MM.1S (cell line): Measurements from ENCODE around the gene SHROOM3.

Experiments used
- DNase-seq: peaks from one replicate; pipeline ENCODE4 v3.0.0-alpha.2; 2015
- H2AFZ ChIP-seq: fragments of 300-600 bp; sonication (generic); 2 replicates; pipeline ENCODE4 v1.6.0; 2016; ENCODE audit warnings: antibody characterized with exemption, low read length
- H3F3A ChIP-seq: fragments of 300-600 bp; sonication (generic); 2 replicates; pipeline ENCODE4 v1.6.1; 2016; ENCODE audit warnings: mild to moderate bottlenecking, antibody characterized with exemption, low read length, moderate library complexity, mixed read lengths; ENCODE audit not compliant: insufficient read depth
- H3K27ac ChIP-seq: fragments of 300-600 bp; sonication (generic); 2 replicates; pipeline ENCODE4 v1.5.1; 2016; ENCODE audit warnings: mild to moderate bottlenecking, low read length
- H3K27me3 ChIP-seq: fragments of 300-600 bp; sonication (generic); replicated peaks from 2 replicates; pipeline ENCODE4 v1.6.0; 2016; ENCODE audit warnings: low read length; ENCODE audit not compliant: insufficient read depth
- H3K36me3 ChIP-seq: fragments of 300-600 bp; sonication (generic); replicated peaks from 2 replicates; pipeline ENCODE4 v1.6.1; 2016; ENCODE audit warnings: mild to moderate bottlenecking, low read length, mixed read lengths; ENCODE audit not compliant: insufficient read depth
- H3K4me1 ChIP-seq: fragments of 300-600 bp; sonication (generic); 2 replicates; pipeline ENCODE4 v1.6.1; 2016; ENCODE audit warnings: low read length, mixed read lengths
- H3K4me2 ChIP-seq: fragments of 300-600 bp; sonication (generic); 2 replicates; pipeline ENCODE4 v1.6.0; 2016; ENCODE audit warnings: low read depth, low read length
- H3K4me3 ChIP-seq: fragments of 300-600 bp; sonication (generic); 2 replicates; pipeline ENCODE4 v1.5.1; 2016; ENCODE audit warnings: low read length, mixed read lengths
- H3K79me2 ChIP-seq: fragments of 300-600 bp; sonication (generic); 2 replicates; pipeline ENCODE4 v1.6.1; 2016; ENCODE audit warnings: mixed run types, low read length, mixed read lengths
- H3K9ac ChIP-seq: fragments of 300-600 bp; sonication (generic); 2 replicates; pipeline ENCODE4 v1.6.1; 2016; ENCODE audit warnings: low read length, mixed read lengths
- H3K9me2 ChIP-seq: fragments of 300-600 bp; sonication (generic); replicated peaks from 2 replicates; pipeline ENCODE4 v1.6.1; 2016; ENCODE audit warnings: mild to moderate bottlenecking, low read length, mixed read lengths; ENCODE audit not compliant: insufficient read depth
- H3K9me3 ChIP-seq: fragments of 300-600 bp; sonication (generic); replicated peaks from 2 replicates; pipeline ENCODE4 v1.6.1; 2016; ENCODE audit warnings: mild to moderate bottlenecking, low read length, mixed read lengths; ENCODE audit not compliant: insufficient read depth
- H4K20me1 ChIP-seq: fragments of 300-600 bp; sonication (generic); 2 replicates; pipeline ENCODE4 v1.6.1; 2016; ENCODE audit warnings: mild to moderate bottlenecking, low read length, moderate library complexity, mixed read lengths; ENCODE audit not compliant: insufficient read depth
- CTCF ChIP-seq: fragments of 300-600 bp; sonication (generic); IDR thresholded peaks from 2 replicates; pipeline ENCODE4 v1.5.1; 2016; ENCODE audit warnings: antibody characterized with exemption, low read length, mixed read lengths
- EZH2 ChIP-seq: fragments of 300-600 bp; sonication (generic); optimal IDR thresholded peaks from 2 replicates; pipeline ENCODE3; 2017; ENCODE audit warnings: low read depth, mild to moderate bottlenecking, antibody characterized with exemption, low read length, mixed read lengths
- EZH2phosphoT487 ChIP-seq: fragments of 300-600 bp; sonication (generic); IDR thresholded peaks from 2 replicates; pipeline ENCODE4 v1.6.1; 2018; ENCODE audit warnings: antibody characterized with exemption, low read length

SHROOM3 gene

DNA sequence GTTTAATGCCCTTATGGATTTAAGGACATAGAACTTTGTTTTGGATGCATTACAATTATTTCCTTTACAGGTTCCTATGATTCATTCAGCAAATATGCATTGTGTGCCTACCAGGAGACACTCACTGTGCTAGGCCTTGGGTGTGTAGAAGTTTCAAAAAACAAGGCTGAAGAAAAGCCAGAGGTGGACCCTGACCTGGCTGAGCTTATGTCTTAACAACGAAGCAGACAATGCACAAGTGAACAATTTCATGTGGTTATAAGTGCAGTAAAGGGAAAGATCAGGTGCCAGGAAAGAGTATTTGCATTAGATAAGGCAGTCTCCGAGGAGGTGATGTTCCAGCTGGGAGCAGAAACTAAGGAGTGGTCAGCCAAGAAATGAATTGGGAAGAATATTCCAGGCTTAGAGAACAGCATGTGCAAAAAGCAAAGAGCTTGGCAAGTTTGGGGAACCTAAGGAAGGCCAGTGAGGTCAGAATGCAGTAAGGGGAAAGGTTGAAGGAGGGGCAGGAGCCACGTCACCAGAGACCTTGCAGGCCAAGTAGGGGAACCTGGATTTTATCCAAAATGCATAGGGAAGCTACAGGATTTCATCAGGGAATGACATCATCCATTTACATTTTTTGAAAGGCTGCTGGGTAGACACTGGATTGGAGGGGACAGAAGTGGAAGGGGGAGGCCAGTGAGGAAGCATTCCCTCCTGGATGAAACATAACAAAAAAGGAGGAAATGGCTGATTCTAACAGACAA, 269.3 kb downstream of the SHROOM3 start:
- H3K4me1 ChIP-seq: peaks cover 72% of the 10 kb centered on the region
- no peaks in the 10 kb centered on the region for H4K20me1 ChIP-seq

GRCh38 chr4:76705472-76705871, 270.4 kb downstream of the SHROOM3 start:
- no peak overlapping the region for H3K9ac ChIP-seq
- no peak overlapping the region for H3K4me2 ChIP-seq
- H3K9me3 ChIP-seq: no peaks in the 10 kb centered on the region
- H3K79me2 ChIP-seq: peaks cover 100% of the 10 kb centered on the region
- no peaks in the 10 kb centered on the region for H3K36me3 ChIP-seq
- no peaks in the 10 kb centered on the region for H4K20me1 ChIP-seq
- H3K4me1 ChIP-seq: peaks cover 61% of the 10 kb centered on the region
- H3F3A ChIP-seq: peaks cover 28% of the 10 kb centered on the region
- DNase-seq: no peak
- H3K27ac ChIP-seq: no peak overlapping the region
- no peak overlapping the region for H3K4me3 ChIP-seq
- H3K27me3 ChIP-seq: no peaks in the 10 kb centered on the region
- TF ChIP-seq EZH2 (no peak), CTCF (no peak), EZH2phosphoT487 (no peak)
- no peak overlapping the region for H2AFZ ChIP-seq
- no peaks in the 10 kb centered on the region for H3K9me2 ChIP-seq

More for the DNA sequence above, 269.3 kb downstream of the SHROOM3 start:
- Histone ChIP-seq H3K4me2 (no peak overlapping the region), H3K36me3 (no peaks in the 10 kb centered on the region), H3K27ac (no peak overlapping the region), H3F3A (peaks cover 36% of the 10 kb centered on the region), H3K9me3 (no peaks in the 10 kb centered on the region), H3K27me3 (no peaks in the 10 kb centered on the region), H3K4me3 (no peak overlapping the region), H3K79me2 (peaks cover 100% of the 10 kb centered on the region), H3K9ac (no peak overlapping the region), H3K9me2 (no peaks in the 10 kb centered on the region), H2AFZ (no peak overlapping the region)
- TF ChIP-seq CTCF (no peak), EZH2phosphoT487 (no peak), EZH2 (no peak)
- no peak for DNase-seq

GRCh38 chr4:76706581-76706980, 271.6 kb downstream of the SHROOM3 start:
- H3K9ac ChIP-seq: no peak overlapping the region
- peaks cover 99% of the 10 kb centered on the region for H3K79me2 ChIP-seq
- no peak overlapping the region for H3K27ac ChIP-seq
- H3K4me3 ChIP-seq: no peak overlapping the region
- peaks cover 52% of the 10 kb centered on the region for H3K4me1 ChIP-seq
- H3K4me2 ChIP-seq: no peak overlapping the region
- DNase-seq: no peak
- no peak overlapping the region for H2AFZ ChIP-seq
- H3K27me3 ChIP-seq: no peaks in the 10 kb centered on the region
- H4K20me1 ChIP-seq: no peaks in the 10 kb centered on the region
- H3F3A ChIP-seq: peaks cover 16% of the 10 kb centered on the region
- no peaks in the 10 kb centered on the region for H3K9me2 ChIP-seq
- no peaks in the 10 kb centered on the region for H3K9me3 ChIP-seq
- H3K36me3 ChIP-seq: peaks cover 3% of the 10 kb centered on the region; the same call in 1 of the 2 replicates
- TF ChIP-seq EZH2phosphoT487 (no peak), CTCF (no peak), EZH2 (no peak)
